Left forelimb (tissue), 1 donor: ENCODE data around the gene SORCS2.

Experiments
- DNase-seq: peaks from one replicate; pipeline ENCODE4 v3.0.0-alpha.2; 2018; ENCODE audit warnings: low spot score

Gene SORCS2

GRCh38 chr4:7510538-7510937 is 318.2 kb downstream of the SORCS2 start:
- DNase-seq, result no peak

GRCh38 chr4:7511525-7511924 is 319.2 kb downstream of the SORCS2 start:
- DNase-seq, result no peak

DNA sequence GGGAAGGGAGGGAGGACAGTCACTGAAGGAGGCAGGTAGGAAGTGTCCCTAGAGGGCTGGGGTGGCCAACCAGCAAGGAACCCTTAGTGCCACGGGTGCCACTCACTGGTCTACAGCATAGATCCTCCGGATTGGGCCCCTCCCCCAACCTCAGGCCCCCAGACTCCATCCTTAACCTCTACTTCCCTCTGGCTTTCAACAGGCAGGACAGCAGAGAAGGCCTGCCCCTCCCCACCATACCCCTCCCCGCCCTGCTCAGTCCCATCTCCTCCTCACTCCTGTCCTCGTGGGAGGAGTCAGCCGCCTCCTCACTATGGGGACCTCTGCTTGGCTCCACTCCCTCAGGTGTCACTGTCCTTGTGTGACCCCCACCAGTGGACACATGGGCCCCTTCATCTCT is 320.1 kb downstream of the SORCS2 start:
- no peak for DNase-seq

DNA sequence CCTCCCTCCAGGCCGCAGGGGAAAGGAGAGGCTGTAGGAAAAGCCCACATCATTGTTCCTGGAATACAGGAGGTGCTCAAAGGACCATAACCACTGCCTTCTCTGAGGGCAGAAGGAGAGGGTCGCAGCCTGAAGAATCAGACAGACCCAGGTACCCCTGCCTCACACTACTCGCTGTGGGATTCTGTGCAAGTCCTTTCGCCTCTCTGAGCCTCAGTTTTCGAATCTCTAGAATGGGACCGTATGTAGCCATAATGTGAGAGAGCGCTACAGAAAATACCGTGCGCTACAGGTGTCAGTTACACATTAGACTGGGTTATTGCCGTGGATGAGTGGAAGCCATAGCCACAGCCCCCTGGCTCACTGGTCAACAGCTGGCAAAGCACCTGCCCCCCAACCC is 320.6 kb downstream of the SORCS2 start:
- DNase-seq, result no peak

- no peak for DNase-seq
These were observed 321.3 kb downstream of the SORCS2 start for GRCh38 chr4:7513671-7514070.

GRCh38 chr4:7514281-7514680 is 321.9 kb downstream of the SORCS2 start:
- no peak for DNase-seq

- DNase-seq, result no peak
These were observed 322.5 kb downstream of the SORCS2 start for GRCh38 chr4:7514789-7515188.

DNA sequence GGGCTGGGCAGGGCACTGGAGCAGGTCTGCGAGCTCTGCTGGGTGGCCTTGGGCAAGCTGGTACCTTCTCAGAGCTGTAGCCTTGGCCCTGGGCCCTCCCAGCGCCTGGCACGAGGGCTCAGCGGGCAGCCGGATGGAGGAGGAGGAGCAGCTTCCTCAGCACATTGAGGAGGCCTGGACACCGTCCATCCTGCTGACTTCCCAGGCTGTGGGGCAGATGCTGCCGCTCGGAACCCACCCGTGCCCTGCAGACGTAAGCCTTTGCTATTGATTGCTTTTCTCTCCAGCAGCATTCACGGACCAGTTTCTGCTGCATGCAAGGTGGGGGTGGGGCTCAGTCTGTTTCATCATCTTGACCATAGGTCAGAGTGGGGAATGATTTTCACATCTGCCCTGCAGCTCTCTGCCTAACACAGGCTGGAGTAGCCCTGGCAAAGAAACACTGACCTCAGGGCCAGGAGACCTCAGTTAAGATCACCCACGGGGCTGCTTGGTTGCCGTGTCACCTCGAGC is 323.1 kb downstream of the SORCS2 start:
- no peak for DNase-seq

DNA sequence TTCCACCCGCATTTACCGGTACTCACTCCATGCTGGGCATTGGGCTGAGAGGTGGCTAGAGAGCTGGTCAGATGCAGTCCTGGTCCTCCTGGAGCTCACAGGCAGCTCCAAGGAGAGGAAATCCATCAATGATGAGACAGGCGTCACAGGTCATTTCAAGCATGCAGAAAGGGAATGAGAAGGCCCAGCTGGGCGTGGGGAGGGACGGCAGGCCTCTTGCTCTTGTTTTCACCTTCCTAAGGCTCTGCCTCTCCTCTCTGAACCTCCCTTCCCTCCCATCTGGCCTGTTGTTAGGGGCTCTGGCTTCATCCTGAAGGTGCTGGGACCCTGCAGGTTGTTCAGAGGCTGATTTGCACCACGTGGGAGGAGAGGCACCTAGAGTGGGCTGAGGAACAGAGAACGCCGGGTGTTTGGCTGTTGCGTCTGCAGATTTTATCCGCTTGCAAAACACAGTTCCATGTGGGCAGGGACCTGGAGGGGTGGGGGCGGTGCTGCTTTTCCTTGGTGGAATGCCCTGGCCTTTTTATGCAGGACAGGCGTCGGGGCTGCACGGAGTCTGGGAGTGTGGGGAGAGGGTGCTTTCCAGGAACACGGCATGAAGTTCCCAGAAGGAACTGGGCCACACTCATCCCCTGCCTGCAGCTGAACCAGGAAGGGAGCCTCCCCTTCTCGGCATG is 323.9 kb downstream of the SORCS2 start:
- DNase-seq, result no peak

GRCh38 chr4:7516773-7517144 is 324.4 kb downstream of the SORCS2 start:
- DNase-seq, result no peak

- DNase-seq, result no peak
These were observed 326.7 kb downstream of the SORCS2 start for GRCh38 chr4:7518871-7519637.

DNA sequence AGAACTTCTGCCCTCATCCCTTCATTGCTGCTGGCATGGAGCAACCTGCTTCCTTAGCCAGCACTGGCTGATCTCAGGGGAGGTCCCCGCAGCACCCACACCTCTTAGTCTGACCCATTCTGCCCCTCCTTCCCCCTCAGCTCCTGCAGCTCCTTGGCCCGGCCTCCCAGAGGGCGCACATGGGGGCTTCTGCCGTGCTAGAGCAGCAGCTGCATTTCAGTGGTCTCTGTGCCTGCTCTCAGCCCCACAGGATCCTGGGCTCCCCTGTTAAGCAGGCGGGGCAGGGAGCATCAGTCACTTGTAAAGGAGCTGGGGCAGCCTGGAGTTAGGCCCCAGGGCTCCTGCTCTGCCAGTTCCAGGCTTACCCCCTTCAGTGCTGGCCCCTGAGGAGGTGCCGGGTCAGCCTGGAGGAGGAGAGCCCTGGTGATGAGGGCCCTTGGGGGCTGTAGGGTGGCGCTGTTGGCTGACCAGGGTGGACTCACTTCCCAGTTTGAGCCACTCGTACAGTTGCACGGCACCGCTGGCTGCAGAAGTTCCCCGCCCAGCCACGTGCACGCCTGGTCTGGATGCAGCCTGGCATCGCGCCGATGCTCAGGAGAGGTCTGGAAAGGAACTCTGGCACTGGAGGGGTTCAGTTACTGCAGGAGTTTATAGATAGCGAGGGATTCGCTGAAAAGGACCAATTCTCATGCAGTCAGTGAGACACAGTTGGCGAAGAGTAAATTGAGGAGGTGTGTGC is 327.5 kb downstream of the SORCS2 start:
- no peak for DNase-seq

DNA sequence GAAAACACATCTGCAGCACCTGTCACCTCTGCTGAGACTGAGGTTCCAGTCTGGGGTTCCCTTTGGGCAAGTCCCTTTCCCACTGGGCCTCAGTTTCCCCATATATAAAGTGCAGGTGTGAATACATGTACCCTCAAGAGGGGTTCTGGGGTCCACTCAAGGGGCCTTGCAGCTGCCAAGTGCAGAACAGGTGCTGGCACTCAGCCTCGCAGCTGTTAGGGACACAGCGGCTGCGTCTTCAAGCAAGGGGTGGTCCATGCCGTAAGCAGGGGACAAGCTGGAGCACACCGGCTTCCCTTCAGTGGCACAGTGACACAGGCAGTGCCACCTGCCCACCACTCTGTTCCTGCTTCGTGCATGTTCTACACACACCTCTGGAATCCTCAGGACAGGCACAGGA is 329.3 kb downstream of the SORCS2 start:
- DNase-seq, result no peak

DNA sequence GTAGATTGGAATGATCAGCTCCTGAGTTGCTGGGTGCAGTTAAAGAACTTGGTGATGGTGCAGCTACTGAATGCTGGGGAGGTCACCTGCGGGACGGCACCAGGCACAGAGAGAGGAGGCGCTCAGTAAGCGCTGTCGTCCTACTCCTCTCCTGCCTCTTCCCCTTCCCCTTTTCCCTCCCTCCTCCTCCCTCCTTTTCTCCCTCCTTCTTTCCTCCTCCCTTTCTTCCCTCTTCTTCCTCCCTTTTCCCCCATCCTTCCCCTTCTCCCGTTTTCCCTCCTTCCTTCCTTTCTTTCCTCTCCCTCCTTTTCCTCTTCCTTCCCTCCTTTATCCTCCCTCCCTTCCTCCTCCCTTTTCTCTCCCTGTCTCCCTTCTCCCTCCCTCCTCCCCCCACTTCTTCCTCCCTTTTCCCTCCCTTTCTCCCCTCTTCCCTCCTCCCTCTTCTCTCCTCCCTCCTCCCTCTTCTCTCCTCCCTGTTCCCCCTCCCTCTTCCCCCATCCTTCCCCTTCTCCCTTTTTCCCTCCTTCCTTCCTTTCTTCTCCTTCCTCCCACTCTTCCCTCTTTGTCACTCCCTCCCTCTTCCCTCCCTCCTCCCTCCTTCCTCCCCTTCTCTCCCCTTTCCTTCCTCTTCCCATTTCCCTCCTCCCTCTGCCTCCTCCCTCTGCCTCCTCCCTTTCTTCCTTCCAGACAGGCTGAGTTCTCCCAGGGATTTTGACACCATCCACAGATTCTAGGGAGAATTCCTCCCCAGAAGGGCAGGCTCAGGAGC is 330.3 kb downstream of the SORCS2 start:
- DNase-seq, result no peak

DNA sequence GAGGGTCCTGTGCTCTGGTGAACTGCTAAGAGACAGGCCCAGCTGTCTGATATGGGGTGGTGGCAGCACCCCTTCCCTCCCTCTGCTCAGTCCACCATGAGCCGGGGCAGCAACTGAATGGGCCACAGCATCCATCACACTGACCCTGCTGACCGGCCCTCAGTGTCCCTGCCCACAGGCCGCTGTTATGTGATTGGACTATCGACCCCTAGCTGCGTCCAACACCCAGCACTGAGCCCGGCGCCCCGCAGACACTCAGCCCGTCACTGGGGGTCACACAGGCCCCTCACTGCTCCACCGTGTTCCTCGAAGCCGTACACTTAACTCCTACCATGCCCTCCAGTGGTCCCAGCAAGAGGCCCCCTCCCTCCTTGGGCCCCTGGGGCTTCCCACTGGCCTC is 331.2 kb downstream of the SORCS2 start:
- no peak for DNase-seq

DNA sequence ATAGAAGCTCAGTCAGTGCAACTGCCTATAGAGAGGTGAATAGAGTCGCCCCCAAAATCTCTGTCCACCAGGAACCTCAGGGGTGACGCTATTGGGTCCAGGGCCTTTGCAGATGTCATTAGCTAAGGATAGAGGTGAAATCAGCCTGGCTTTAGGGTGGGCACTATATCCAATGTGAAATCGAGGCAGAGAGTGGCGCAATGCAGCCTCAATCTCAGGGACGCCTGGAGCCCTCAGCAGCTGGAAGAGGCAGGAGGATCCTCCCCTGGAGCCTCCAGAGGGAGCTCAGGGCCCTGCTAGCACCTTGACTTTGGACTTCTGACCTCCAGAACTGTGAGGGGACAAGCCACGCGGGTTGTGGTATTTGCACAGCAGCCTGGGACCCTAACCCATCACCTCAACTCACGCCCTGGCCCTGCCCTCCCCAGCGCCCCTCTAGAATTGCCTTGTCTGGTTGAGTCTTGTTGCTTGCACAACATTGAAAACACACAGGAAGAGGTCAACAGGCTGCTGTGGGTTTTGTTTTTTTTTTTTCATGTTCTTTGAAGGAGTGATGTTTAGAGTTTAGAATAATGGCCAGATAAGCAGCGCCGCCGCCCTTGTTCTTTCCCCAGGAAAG is 331.8 kb downstream of the SORCS2 start:
- DNase-seq, result no peak

GRCh38 chr4:7524843-7525242 is 332.5 kb downstream of the SORCS2 start:
- DNase-seq, result no peak

- DNase-seq, result no peak
These were observed 334.2 kb downstream of the SORCS2 start for GRCh38 chr4:7526491-7526890.

- no peak for DNase-seq
These were observed 334.7 kb downstream of the SORCS2 start for GRCh38 chr4:7526929-7527535.

DNA sequence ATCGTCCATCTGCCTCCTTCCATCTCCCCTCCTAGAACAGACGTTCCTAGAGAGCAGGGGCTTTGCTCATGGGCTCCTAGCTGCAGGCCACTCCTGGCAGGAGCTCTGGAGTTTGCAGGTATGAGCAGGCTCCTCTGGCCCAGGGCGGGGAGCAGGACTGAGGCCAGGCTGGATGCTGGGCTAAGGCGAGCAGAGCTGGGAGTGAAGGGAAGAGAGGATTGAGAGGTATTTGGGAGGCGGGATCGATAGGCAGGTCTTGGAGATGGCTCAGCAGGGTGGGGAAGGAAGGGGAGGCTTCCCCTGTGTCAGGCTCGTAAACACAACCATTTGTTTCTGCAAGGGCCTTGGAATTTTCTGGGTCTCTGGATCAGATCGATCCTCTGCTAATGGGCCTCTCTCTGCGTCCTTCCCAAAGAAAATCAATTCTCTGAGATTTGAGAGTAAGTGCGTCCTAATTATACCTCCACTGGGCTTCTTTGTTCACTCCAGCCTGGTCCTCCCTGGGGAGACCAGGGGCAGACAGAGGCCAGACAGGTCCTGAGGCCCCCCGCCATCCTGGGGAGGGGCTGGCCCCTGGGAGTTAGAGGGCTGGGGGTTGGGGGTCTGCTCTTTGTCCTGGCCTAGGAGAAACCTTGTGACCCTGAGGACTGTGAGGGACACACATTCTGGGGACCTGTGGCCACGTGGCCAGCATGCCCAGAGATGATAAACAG is 337.2 kb downstream of the SORCS2 start:
- DNase-seq, result no peak

DNA sequence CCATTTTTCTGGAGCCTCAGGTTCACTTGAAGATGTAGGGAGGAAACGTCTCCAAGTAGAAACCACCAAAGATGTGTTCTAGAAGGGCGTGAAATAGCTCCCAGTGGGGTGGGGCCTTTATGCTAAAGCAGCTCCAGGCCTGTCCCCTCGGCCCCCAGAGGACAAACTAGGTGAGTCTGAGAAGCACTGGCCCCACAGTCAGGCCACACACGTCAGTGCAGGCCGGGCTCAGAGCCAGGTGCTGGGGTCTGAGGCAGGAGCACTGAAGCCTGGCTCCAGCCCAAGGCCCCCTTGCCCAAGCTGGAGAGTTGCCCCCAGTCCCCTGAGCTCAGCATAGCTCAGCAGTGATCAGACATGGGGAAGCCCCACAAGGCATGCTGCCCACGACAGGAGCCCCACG is 337.7 kb downstream of the SORCS2 start:
- no peak for DNase-seq
